Right lobe of liver (tissue), 6 donors: ENCODE data around the gene P2RX7. TPM values are rescaled to one million over a fixed set of nuclear protein-coding genes. Genes with fewer than 3 reads are reported as not detected.
"Not testable (repeated sequence)": the region's sequence is repeated elsewhere in the genome, so short reads cannot be mapped to it uniquely, and the experiment has no call there.

Experiments used
- ATAC-seq, 4 donors: fragments of 200-7000 bp; cut with Tn5 transposase; one replicate each; pipeline ENCODE4 v1.9.1; 2020; ENCODE audit warnings: mild to moderate bottlenecking in 4 of 4, moderate library complexity in 4 of 4
- DNase-seq, 3 donors: peaks; one replicate each; pipeline ENCODE4 v3.0.0-alpha.2; 2020
- H3K27ac ChIP-seq, 3 donors: fragments of 200-600 bp; one replicate each; pipeline ENCODE4 v1.8.0; 2022
- H3K27me3 ChIP-seq, 2 donors: fragments of 200-600 bp; one replicate each; pipeline ENCODE4 v1.8.0; 2022
- H3K36me3 ChIP-seq, 4 donors: fragments of 200-600 bp; sonication (generic) in 1 of 4; one replicate each; pipeline versions ENCODE4 v1.5.1 to v1.8.0; 2017 to 2022; ENCODE audit warnings: control low read depth in 1 of 4
- H3K4me1 ChIP-seq, 4 donors: fragments of 200-600 bp; sonication (generic) in 1 of 4; one replicate each; pipeline versions ENCODE4 v1.5.1 to v1.8.0; 2017 to 2022; ENCODE audit warnings: control low read depth in 1 of 4
- H3K4me3 ChIP-seq, 3 donors: fragments of 200-600 bp; one replicate each; pipeline ENCODE4 v1.8.0; 2022
- H3K9me3 ChIP-seq, 4 donors: fragments of 200-600 bp; sonication (generic) in 1 of 4; one replicate each; pipeline versions ENCODE4 v1.5.1 to v1.8.0; 2017 to 2022; ENCODE audit warnings: control low read depth in 1 of 4
- CTCF ChIP-seq, 4 donors: fragments of 200-600 bp in 3 of 4; fragments of 450-650 bp in 1 of 4; IDR thresholded peaks; one replicate each; pipeline versions ENCODE4 v1.5.1 to v1.8.0; 2016 to 2022; ENCODE audit warnings: antibody characterized with exemption in 4 of 4, mild to moderate bottlenecking in 2 of 4
- POLR2A ChIP-seq: fragments of 450-650 bp; IDR thresholded peaks from one replicate; pipeline ENCODE4 v1.6.1; 2017; ENCODE audit warnings: antibody characterized with exemption, mild to moderate bottlenecking
- WGBS: methylation state at CpG from one replicate; pipeline ENCODE4 v1.1.6; 2018; ENCODE audit warnings: low coverage, low lambda C conversion rate; ENCODE audit not compliant: insufficient coverage; ENCODE audit errors: missing lambda C conversion rate; 5-methylcytosine and 5-hydroxymethylcytosine counted together
- intact Hi-C, 2 donors: fragments of 100-400 bp; cut with DNase I; formaldehyde crosslinking; loops; one replicate each; pipeline versions ENCODE4 v1.11.2 to v1.14.1; 2022
- total RNA-seq, 6 experiments: library from RNA; depleted of rRNA in 2 of 6; stranded (reverse); fragments of >200 nt in 2 of 6; fragmentation: NEBNext Ultra II Directional in 3 of 6; extraction: Animal tissue kit (Norgen Biotek cat#: 25700) in 3 of 6; gene quantifications; one replicate each; pipeline versions ENCODE4 v1.1.0 to v1.2.4, GENCODE V29; 2016 to 2023
- donor health status: DM: no; HTN: yes; CAD: no.
- donor health status: DM: no; HTN: no; CAD: no.
- donor health status: DM: no; HTN: no; CAD: no.
- donor health status: DM: no; HTN: yes; CAD: no.
- donor health status: DM: no; HTN: yes; CAD: no.

Gene P2RX7
- total RNA-seq, 6 experiments from 2014 or later: 2.5 to 11.4 (median 3.4) TPM

GRCh38 chr12:121142171-121142950 lies 9.7 kb downstream of the P2RX7 start:
- H3K4me3 ChIP-seq: no peak overlapping the region
- no peaks in the 10 kb centered on the region for H3K9me3 ChIP-seq
- ATAC-seq (no peak), DNase-seq (no peak)
- H3K27me3 ChIP-seq: no peaks in the 10 kb centered on the region
- TF ChIP-seq CTCF (IDR thresholded peaks at IDR 0.05): no peak
- TF ChIP-seq POLR2A: no peak
- H3K36me3 ChIP-seq: no peaks in the 10 kb centered on the region
- intact Hi-C loops: loop anchor here in 1 of 2 donors (10.0 kb wide), 1 partner anchor 52 kb away; no protein-coding TSS in a partner anchor
- WGBS: 78% methylated on average over 7 of the region's 11 CpGs
- no peaks in the 10 kb centered on the region for H3K4me1 ChIP-seq
- no peak overlapping the region for H3K27ac ChIP-seq

DNA sequence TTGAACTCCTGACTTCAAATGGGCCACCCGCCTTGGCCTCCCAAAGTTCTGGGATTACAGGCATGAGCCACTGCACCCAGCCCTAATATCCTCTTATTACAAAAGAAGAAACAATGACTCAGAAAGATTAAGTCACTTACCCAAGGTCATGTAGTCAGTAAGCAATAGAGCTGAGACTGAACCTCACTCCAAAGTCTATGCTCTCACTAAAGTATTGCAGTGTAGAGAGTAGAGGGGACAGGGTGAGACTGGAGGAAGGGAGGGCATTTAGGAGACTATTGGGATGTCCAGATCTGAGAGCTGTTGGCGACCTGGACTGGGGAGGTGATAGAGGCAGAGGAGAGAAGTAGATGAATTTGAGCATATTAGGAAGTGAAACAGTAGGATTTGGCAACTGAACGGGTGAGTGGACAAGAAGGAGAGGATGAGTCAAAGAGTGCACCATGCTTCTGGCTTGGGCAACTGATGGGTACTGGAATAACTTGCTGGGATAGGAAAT lies 11.8 kb downstream of the P2RX7 start:
- ATAC-seq: peak; percentile 38 to 70 (median 51)
- H3K4me1 ChIP-seq: no peaks in the 10 kb centered on the region
- H3K9me3 ChIP-seq: no peaks in the 10 kb centered on the region
- no peak for TF ChIP-seq POLR2A
- 90% methylated on average over 2 of the region's 3 CpGs for WGBS
- no peak for DNase-seq
- no peak overlapping the region for H3K4me3 ChIP-seq
- intact Hi-C loops: loop anchor here in 1 of 2 donors (10.0 kb wide), 1 partner anchor 50 kb away; no protein-coding TSS in a partner anchor
- no peaks in the 10 kb centered on the region for H3K27me3 ChIP-seq
- no peak overlapping the region for H3K27ac ChIP-seq
- no peaks in the 10 kb centered on the region for H3K36me3 ChIP-seq

GRCh38 chr12:121145221-121145620 lies 12.5 kb downstream of the P2RX7 start:
- DNase-seq (no peak), ATAC-seq (peak; percentile 33 to 57 (median 45))
- H3K4me1 ChIP-seq: no peaks in the 10 kb centered on the region
- no peak overlapping the region for H3K4me3 ChIP-seq
- H3K36me3 ChIP-seq: no peaks in the 10 kb centered on the region
- 35% methylated on average over 6 of the region's 8 CpGs for WGBS
- intact Hi-C loops: loop anchor here in 1 of 2 donors (10.0 kb wide), 1 partner anchor 50 kb away; no protein-coding TSS in a partner anchor
- no peak for TF ChIP-seq POLR2A
- TF ChIP-seq CTCF (IDR thresholded peaks at IDR 0.05): no peak
- H3K27me3 ChIP-seq: no peaks in the 10 kb centered on the region
- H3K27ac ChIP-seq: no peak overlapping the region
- H3K9me3 ChIP-seq: no peaks in the 10 kb centered on the region

- WGBS: 93% methylated on average over 3 of the region's 3 CpGs
- H3K36me3 ChIP-seq, H3K4me1 ChIP-seq, H3K4me3 ChIP-seq, H3K27ac ChIP-seq, H3K9me3 ChIP-seq, H3K27me3 ChIP-seq, ATAC-seq, DNase-seq: not testable (repeated sequence)
- intact Hi-C loops: loop anchor here in 1 of 2 donors (10.0 kb wide), 1 partner anchor 46 kb away; no protein-coding TSS in a partner anchor
Observed at GRCh38 chr12:121149289-121149688, 16.6 kb downstream of the P2RX7 start.

- Histone ChIP-seq H3K27me3 (no peaks in the 10 kb centered on the region), H3K4me3 (no peak overlapping the region), H3K4me1 (no peaks in the 10 kb centered on the region), H3K9me3 (no peaks in the 10 kb centered on the region), H3K36me3 (no peaks in the 10 kb centered on the region), H3K27ac (no peak overlapping the region)
- WGBS: 93% methylated on average over 14 of the region's 14 CpGs
- intact Hi-C loops: no loop called here
- DNase-seq (no peak), ATAC-seq (no peak)
- TF ChIP-seq CTCF (IDR thresholded peaks at IDR 0.05): no peak
- TF ChIP-seq POLR2A: no peak
Observed at GRCh38 chr12:121154793-121155375, 22.2 kb downstream of the P2RX7 start.
